Astrocyte (in vitro differentiated cells and primary cell): ENCODE results near the gene LMF1. TPM values are rescaled to one million over a fixed set of nuclear protein-coding genes. Genes with fewer than 3 reads are reported as not detected.

Experiments
- DNase-seq: peaks from one replicate; pipeline ENCODE4 v3.0.0-alpha.2; 2010; ENCODE audit warnings: low read depth
- FAIRE-seq: peaks from 2 replicates; lab custom pipeline; 2011; peaks lifted over from hg19 to GRCh38; lab: Jason Lieb, UNC
- H2AFZ ChIP-seq: 2 replicates; pipeline ENCODE4 v1.6.0; 2012; ENCODE audit warnings: low read depth, low read length, inconsistent platforms
- H3K27ac ChIP-seq: 2 replicates; pipeline ENCODE4 v1.5.1; 2011; ENCODE audit warnings: low read depth, low read length, inconsistent platforms
- H3K27me3 ChIP-seq: 2 replicates; pipeline ENCODE4 v1.6.0; 2011; ENCODE audit warnings: low read length, inconsistent platforms; ENCODE audit not compliant: insufficient read depth
- H3K36me3 ChIP-seq: 2 replicates; pipeline ENCODE4 v1.5.1; 2011; ENCODE audit warnings: low read length, inconsistent platforms; ENCODE audit not compliant: insufficient read depth
- H3K4me1 ChIP-seq: 2 replicates; pipeline ENCODE4 v1.5.1; 2011; ENCODE audit warnings: low read length, inconsistent platforms; ENCODE audit not compliant: insufficient read depth
- H3K4me2 ChIP-seq: 2 replicates; pipeline ENCODE4 v1.6.0; 2012; ENCODE audit warnings: low read length, inconsistent platforms
- H3K4me3 ChIP-seq: 2 replicates; pipeline ENCODE4 v1.5.1; 2011; ENCODE audit warnings: low read depth, mild to moderate bottlenecking, low read length, inconsistent platforms; ENCODE audit not compliant: insufficient read depth
- H3K79me2 ChIP-seq: 2 replicates; pipeline ENCODE4 v1.6.0; 2012; ENCODE audit warnings: mild to moderate bottlenecking, low read length, inconsistent platforms; ENCODE audit not compliant: insufficient read depth
- H3K9ac ChIP-seq: 2 replicates; pipeline ENCODE4 v1.6.0; 2012; ENCODE audit warnings: mild to moderate bottlenecking, low read length, inconsistent platforms
- H3K9me3 ChIP-seq: 2 replicates; pipeline ENCODE4 v1.5.1; 2012; ENCODE audit warnings: low read depth, mild to moderate bottlenecking, low read length, inconsistent platforms; ENCODE audit not compliant: insufficient read depth
- H4K20me1 ChIP-seq: 2 replicates; pipeline ENCODE4 v1.6.0; 2012; ENCODE audit warnings: low read length, inconsistent platforms; ENCODE audit not compliant: insufficient read depth
- H3K27ac Mint-ChIP-seq: one replicate; pipeline ENCODE4 v1.8.0; 2021; ENCODE audit warnings: mild to moderate bottlenecking, mixed read lengths; ENCODE audit not compliant: unreplicated experiment
- H3K27me3 Mint-ChIP-seq: one replicate; pipeline ENCODE4 v1.8.0; 2021; ENCODE audit warnings: low read depth, mixed read lengths; ENCODE audit not compliant: unreplicated experiment
- H3K36me3 Mint-ChIP-seq: one replicate; pipeline ENCODE4 v1.8.0; 2021; ENCODE audit warnings: low read depth, mixed read lengths; ENCODE audit not compliant: unreplicated experiment
- H3K4me1 Mint-ChIP-seq: one replicate; pipeline ENCODE4 v1.8.0; 2021; ENCODE audit warnings: low read depth, mixed read lengths; ENCODE audit not compliant: unreplicated experiment
- H3K4me3 Mint-ChIP-seq: one replicate; pipeline ENCODE4 v1.8.0; 2021; ENCODE audit warnings: mild to moderate bottlenecking, moderate library complexity, mixed read lengths; ENCODE audit not compliant: unreplicated experiment
- H3K9me3 Mint-ChIP-seq: one replicate; pipeline ENCODE4 v1.8.0; 2021; ENCODE audit warnings: mild to moderate bottlenecking, mixed read lengths; ENCODE audit not compliant: unreplicated experiment
- EZH2 ChIP-seq: IDR thresholded peaks from 2 replicates; pipeline ENCODE4 v1.6.1; 2012; ENCODE audit warnings: mild to moderate bottlenecking, low read length, inconsistent platforms; ENCODE audit not compliant: insufficient read depth
- total RNA-seq: library from RNA; stranded (reverse); gene quantifications from 2 replicates; pipeline ENCODE4 v1.2.1, GENCODE V29; 2021
- TF ChIP-seq, protein P1 (sequence below): IDR thresholded peaks from 2 replicates; pipeline ENCODE4 v1.5.1; 2011; ENCODE audit warnings: low read depth, mild to moderate bottlenecking, inconsistent platforms, low read length, moderate library complexity; ENCODE audit not compliant: insufficient read depth

Gene LMF1
- total RNA-seq, 1 donor from 2014 or later: 12.6 TPM

DNA sequence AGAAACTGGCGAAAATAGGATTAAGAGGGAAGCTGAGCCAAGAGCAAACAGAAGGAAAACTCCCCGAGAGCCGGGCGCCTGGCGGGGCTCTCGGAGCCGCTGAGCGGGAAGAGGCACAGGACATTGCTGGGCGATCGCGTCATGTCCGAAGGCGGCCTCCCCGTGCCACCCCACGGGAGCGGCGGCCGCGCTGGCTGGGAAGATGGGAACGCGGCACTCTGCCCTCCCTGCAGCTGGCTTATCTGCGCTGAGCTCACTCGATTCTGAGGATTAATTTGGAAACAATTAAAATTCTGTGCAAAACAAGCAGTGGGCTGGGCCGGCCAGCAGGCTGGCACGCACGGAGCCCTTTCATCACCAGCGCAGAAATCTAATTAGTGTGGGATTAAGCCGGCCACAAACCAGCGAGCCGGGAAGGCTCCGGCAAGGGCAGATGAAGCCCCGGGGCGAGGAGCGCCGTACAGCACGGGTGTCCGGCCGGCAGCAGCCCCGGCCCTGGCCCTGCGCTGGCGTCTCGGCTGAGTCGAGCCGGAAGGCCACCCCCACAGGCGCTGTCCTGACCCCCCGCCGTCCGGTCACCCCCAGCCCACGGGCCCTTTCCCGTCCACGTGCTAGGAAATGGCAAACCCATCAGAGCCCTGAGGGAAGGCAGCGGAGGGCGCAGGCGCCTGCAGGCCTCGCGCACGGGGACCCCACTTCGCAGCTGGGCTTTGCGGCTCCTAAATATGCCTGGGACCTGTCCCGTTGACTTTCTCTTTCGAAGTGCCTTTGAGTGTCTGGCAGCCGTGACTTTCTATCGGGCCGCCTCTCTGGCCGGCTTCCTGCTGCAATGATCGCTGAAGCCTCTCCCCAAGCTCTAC, 48.7 kb upstream of the LMF1 start:
- Mint-ChIP-seq H3K9me3 (no peaks in the 10 kb centered on the region), H3K27me3 (peaks cover 31% of the 10 kb centered on the region), H3K4me1 (peaks cover 3% of the 10 kb centered on the region), H3K36me3 (no peaks in the 10 kb centered on the region), H3K4me3 (no peak overlapping the region), H3K27ac (no peak overlapping the region)
- H3K27ac ChIP-seq: no peak overlapping the region
- peak overlapping the region; percentile 79 for H3K4me2 ChIP-seq
- peak overlapping the region; percentile 41 for H2AFZ ChIP-seq
- no peaks in the 10 kb centered on the region for H3K79me2 ChIP-seq
- H3K4me3 ChIP-seq: no peak overlapping the region
- no peak for TF ChIP-seq EZH2
- TF ChIP-seq, protein P1, sequence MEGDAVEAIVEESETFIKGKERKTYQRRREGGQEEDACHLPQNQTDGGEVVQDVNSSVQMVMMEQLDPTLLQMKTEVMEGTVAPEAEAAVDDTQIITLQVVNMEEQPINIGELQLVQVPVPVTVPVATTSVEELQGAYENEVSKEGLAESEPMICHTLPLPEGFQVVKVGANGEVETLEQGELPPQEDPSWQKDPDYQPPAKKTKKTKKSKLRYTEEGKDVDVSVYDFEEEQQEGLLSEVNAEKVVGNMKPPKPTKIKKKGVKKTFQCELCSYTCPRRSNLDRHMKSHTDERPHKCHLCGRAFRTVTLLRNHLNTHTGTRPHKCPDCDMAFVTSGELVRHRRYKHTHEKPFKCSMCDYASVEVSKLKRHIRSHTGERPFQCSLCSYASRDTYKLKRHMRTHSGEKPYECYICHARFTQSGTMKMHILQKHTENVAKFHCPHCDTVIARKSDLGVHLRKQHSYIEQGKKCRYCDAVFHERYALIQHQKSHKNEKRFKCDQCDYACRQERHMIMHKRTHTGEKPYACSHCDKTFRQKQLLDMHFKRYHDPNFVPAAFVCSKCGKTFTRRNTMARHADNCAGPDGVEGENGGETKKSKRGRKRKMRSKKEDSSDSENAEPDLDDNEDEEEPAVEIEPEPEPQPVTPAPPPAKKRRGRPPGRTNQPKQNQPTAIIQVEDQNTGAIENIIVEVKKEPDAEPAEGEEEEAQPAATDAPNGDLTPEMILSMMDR: no peak
- H3K9ac ChIP-seq: peak overlapping the region; percentile 30
- H3K9me3 ChIP-seq: no peaks in the 10 kb centered on the region
- no peaks in the 10 kb centered on the region for H3K36me3 ChIP-seq
- peaks cover 15% of the 10 kb centered on the region for H3K4me1 ChIP-seq
- peaks cover 20% of the 10 kb centered on the region for H3K27me3 ChIP-seq
- no peak for FAIRE-seq
- DNase-seq: no peak
- no peaks in the 10 kb centered on the region for H4K20me1 ChIP-seq

DNA sequence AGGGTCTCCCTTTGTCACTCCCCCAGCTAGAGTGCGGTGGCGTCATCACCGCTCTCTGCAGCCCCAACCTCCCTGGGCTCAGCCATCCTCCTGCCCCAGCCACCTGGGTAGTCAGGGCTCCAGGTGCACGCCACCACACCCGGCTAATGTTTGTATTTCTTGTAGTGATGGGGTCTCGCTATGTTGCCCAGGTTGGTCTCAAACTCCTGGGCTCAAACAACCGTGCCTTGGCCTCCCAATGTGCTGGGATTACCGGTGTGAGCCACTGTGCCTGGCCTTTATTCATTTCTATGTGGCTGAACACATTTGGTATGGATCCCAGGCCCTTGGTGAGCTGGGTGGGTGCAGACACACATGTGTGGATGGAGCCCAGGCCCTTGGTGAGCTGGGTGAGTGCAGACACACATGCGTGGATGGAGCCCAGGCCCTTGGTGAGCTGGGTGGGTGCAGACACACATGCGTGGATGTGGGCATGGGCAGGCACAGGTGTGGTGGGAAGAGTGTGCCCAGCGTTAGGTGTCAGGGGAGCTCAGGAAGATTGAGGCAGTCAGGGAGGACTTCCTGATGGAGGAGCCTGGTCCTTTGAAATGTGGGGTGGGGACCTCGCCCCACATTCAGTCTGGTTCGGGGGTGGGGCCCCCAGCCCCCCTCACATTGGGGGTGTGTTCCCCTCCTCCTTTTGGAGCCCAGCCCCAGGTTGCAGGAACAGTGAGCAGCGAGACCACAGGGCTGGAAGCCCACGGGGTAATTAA, 47.8 kb upstream of the LMF1 start:
- Histone ChIP-seq H3K79me2 (no peaks in the 10 kb centered on the region), H3K4me1 (peaks cover 15% of the 10 kb centered on the region), H3K4me2 (peak overlapping the region; percentile 79), H4K20me1 (no peaks in the 10 kb centered on the region), H3K27me3 (peaks cover 20% of the 10 kb centered on the region), H3K4me3 (no peak overlapping the region), H3K9ac (peak overlapping the region; percentile 30), H3K27ac (no peak overlapping the region), H3K9me3 (no peaks in the 10 kb centered on the region), H3K36me3 (no peaks in the 10 kb centered on the region), H2AFZ (peak overlapping the region; percentile 41)
- peaks cover 30% of the 10 kb centered on the region for H3K27me3 Mint-ChIP-seq
- no peaks in the 10 kb centered on the region for H3K36me3 Mint-ChIP-seq
- H3K4me3 Mint-ChIP-seq: no peak overlapping the region
- DNase-seq (no peak), FAIRE-seq (no peak)
- H3K27ac Mint-ChIP-seq: no peak overlapping the region
- H3K4me1 Mint-ChIP-seq: peaks cover 3% of the 10 kb centered on the region
- TF ChIP-seq, protein P1: no peak
- no peak for TF ChIP-seq EZH2
- H3K9me3 Mint-ChIP-seq: no peaks in the 10 kb centered on the region
